Measurements from ENCODE around the gene RPH3AL.
A peak's percentile ranks its signal among the peaks of the same experiment; 100 is the strongest.
"Not testable (repeated sequence)": the region's sequence is repeated elsewhere in the genome, so short reads cannot be mapped to it uniquely, and the experiment has no call there.

The RPH3AL gene

DNA sequence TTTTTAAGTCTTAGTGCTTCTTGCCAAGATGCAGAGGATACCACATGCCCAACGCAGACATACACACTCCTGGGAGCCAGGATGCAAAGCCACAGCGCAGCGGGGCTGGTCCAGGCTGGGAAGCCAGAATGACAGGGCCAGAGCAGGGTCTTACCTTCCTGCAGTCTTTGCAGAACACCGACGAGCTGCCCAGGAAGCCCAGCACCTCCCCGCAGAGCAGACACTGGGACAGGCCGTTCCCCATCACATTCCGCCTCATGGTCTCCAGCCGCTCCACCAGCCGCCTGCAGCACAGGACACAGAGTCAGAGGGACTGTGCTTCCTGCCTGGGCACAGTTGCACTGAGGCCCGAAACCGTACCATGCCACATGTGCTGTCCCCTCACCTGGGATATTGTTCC lies 33.3 kb downstream of the RPH3AL start:
- no peak for DNase-seq

DNA sequence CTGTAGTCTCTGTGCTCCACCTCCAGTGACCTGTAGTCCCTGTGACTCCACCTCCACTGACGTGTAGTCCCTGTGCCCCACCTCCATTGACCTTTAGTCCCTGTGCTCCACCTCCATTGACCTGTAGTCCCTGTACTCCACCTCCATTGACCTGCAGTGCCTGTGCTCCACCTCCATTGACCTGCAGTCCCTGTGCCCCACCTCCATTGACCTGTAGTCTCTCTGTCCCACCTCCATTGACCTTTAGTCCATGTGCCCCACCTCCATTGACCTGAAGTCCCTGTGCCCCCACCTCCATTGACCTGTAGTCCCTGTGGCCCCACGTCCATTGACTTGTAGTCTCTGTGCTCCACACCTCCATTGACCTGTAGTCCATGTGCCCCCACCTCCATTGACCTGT lies 35.5 kb downstream of the RPH3AL start:
- DNase-seq, result not testable (repeated sequence)

DNA sequence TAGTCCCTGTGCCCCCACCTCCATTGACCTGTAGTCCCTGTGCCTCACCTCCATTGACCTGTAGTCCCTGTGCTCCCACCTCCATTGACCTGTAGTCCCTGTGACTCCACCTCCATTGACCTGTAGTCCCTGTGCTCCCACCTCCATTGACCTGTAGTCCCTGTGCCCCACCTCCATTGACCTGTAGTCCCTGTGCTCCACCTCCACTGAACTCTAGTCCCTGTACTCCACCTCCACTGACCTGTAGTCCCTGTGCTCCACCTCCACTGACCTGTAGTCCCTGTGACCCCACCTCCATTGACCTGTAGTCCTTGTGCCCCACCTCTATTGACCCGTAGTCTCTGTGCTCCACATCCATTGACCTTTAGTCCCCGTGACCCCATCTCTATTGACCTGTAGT lies 37.2 kb downstream of the RPH3AL start:
- not testable (repeated sequence) for DNase-seq

DNA sequence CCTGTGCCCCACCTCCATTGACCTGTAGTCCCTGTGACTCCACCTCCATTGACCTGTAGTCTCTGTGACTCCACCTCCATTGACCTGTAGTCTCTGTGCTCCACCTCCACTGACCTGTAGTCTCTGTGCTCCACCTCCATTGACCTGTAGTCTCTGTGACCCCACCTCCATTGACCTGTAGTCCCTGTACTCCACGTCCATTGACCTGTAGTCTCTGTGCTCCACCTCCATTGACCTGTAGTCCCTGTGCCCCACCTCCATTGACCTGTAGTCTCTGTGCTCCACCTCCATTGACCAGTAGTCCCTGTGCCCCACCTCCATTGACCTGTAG lies 38.0 kb downstream of the RPH3AL start:
- not testable (repeated sequence) for DNase-seq

DNA sequence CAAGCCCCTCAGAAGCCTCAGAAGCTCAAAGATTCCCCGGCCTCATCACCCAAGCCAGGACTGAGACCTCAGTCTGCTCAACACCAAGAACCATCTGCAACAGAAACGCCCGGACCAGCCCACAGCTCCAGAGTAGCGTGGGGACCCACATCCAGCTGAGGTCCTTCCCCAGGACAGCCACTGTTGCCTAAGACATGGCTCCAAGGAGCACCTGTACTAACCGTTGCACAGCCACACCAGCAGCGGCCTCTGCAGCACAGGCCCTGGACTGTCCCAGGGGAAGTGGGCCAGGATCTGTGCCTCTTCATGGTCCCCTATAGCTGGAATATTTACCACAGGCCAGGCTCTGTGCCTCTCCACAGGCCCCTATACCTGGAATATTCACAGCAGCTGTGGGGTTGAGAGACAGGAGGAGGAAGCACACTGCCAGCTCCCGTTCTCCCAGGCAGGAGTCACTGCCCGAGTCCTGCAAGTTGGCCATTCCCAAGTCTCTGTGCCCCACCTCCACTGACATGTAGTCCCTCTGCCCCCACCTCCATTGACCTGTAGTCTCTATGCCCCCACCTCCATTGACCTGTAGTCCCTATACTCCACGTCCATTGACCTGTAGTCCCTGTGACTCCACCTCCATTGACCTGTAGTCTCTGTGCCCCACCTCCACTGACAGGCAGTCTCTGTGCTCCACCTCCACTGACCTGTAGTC lies 38.5 kb downstream of the RPH3AL start:
- DNase-seq, result no peak

DNA sequence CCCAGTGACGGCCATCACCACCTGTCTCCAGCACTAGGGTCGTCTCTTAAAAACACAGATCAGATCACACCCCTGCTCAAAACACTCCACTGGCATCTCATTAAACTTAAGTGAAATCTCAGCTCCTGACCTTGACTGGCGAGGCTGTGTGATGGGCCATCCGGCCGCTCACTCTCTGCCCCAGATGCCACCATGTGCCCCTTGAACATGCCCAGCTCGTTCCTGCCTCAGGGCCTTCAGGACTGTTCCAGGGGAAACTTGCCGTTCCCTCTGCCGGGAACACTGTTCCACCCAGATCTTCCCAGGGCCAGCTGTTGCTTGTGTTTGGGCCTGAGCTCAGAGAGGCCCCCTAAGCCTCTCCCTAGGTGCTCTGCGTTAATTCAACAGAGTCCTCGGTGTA lies 39.4 kb downstream of the RPH3AL start:
- no peak for DNase-seq

DNA sequence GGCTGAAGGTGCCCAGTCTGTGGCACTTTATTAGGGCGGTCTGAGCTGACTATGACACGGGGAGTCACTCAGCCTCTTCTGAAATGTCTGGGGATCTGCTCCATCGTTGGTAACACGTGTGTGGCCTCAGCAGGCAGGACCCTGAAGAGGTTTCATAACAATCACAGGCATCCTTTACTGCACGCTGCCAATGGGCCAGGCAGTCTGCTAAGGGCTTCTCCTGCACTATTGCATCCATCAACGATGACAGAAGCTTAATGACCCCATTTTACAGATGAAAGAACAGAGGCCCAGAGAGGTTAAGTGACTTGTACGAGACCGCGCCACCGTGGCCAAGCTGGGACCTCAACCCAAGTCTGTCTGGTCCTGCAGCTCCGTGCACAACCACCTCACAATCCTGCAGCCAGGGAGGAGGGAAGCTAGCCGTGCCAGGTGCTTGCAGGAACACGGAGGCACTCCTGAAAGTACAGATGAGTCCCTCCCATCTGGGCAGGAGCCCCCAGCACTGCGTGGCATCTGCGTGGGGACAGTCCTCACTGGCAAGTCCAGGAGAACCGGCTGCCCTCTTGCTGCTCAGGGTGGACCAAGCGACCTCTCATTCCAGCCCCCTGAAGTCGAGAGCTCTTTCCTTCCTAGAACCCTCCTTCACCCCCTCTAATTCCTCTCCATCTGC lies 40.0 kb downstream of the RPH3AL start:
- no peak for DNase-seq

DNA sequence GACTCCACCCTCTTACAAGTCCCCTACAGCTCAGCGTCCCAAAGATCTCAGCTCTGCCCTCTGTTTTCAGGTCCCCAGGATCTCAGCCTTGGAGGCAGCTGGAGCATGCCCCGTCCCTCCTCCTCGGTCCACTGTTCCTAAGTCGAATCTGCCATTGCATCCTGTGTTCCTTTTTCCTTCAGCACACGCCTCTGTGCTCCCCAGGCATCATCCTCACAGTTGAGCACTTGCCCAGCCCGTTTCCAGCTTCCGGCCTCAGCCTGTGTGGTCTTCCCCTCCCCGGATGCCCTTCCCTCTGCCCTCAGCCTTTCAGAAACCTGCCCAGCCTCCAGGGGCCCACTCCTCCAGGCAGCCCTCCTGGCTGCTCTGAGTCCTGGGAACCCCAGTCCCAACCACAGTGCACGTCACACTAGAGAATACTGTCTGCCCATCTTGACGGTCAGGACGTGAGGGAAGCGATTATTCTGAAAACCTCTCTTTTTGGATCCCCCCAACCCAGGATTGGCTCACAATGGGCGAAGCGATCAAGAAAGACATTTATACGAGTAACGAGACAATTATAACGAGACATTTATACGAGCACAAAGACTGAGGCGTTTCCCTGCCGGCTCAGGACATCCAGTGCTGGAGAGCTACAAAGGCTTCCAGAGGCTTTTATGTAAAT lies 41.4 kb downstream of the RPH3AL start:
- DNase-seq, result no peak

DNA sequence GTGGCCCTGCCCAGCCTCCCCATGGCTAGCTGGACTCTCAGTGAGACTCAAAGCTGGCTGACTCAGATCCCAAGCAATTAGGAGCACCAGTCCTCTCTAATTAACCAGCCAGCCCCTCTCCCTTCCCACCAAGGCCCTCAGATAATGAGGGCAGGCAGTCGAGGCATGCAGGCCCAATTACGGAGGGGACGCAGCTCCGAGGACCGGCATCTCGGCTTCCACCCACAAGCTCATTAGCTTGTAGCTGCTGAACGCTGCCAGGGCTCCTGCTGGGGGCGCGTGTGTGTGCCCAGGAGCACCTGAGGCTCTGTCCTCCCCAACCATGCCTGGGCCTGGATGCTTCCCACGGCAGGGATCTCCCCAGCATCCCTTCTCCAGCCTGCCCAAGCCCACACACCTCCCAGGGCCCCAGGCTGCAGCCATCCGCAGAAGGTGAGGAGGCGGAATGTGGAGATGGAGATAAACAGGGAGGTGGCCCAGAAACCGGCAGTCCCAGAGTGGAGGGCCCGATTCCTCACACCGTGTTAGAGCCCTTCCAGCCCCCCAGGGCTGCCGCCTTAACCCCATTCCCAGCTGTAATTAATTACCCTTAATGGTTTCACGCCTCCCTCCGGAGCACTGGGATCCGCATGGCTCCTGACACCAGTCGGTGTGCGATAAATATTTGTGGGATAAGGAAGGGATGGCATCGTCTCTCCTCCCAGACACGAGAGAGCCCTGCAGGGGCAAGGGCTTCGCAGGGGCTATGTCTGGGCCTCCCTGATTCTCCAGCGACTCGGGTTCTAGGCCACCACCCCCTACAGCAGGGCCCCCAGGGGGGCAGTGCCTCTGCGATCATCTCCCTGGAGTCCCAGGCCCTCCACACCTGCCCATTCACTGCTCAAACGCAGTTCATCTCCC lies 42.2 kb downstream of the RPH3AL start:
- no peak for DNase-seq

DNA sequence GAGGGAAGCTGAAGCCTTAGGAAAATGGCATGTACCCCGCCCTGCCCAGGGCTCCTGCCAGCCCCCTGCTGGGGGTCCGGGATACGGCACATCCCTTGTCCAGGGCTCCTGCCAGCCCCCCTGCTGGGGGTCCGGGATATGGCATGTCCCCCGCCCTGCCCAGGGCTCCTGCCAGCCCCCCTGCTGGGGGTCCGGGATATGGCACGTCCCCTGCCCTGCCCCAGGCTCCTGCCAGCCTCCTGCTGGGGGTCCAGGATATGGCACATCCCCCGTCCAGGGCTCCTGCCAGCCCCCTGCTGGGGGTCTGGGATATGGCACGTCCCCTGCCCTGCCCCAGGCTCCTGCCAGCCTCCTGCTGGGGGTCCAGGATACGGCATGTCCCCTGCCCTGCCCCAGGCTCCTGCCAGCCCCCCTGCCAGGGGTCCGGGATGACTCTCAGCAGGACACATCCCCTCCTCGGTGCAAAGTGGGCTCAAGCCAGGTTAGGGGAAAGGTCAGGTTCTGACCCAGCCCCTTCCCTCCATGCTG lies 43.2 kb downstream of the RPH3AL start:
- no peak for DNase-seq

DNA sequence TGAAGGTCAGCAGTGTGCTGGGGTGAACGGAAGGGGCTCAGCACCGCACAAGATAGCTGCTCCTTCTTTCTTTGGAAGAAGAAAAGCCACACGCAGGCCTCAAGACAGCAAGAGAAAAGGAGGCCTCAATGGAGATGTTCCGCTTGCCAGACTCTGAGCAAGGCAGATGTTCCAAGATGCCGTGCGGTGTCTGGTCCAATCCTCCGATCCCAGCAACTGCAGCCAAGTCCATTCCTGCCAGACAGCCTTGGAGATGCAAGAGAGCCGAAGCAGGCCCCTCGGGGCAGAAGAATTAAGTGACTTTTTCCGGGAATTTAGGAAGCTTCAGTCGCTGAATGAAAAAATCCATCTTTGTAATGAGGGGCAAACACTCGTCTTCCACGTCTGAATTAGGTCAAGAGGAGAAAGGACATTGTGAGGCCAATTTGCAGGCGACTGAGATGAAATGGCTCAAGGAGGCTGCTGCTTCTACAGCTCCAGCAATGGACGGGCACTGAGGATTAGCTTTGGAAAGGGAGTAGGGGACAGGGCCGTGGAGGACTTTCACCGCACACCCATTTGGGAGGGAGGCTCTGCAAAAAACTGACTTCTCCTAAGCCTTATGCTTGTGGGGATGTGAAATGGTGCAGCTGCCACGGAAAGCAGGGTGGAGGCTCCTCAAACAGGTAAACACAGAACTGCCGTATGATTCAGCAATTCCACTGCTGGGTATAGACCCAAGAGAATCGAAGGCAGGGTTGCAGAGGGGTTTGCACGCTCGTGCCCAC lies 44.7 kb downstream of the RPH3AL start:
- DNase-seq, result no peak

DNA sequence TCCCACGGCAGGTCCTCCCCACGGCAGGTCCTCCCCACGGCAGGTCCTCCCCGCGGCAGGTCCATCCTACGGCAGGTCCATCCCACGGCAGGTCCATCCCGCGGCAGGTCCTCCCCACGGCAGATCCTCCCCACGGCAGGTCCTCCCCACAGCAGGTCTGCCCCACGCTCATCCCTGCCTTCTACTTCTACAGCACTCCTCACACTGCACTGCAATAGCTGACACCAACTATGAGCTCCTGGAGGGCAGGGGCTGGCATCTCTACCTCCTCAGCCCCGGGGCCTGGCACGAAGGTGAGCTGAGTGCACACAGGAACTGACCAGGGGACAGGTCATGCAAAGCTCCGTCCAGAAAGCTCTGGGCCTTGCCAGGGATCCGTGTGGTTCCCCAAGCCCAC lies 45.3 kb downstream of the RPH3AL start:
- no peak for DNase-seq

DNA sequence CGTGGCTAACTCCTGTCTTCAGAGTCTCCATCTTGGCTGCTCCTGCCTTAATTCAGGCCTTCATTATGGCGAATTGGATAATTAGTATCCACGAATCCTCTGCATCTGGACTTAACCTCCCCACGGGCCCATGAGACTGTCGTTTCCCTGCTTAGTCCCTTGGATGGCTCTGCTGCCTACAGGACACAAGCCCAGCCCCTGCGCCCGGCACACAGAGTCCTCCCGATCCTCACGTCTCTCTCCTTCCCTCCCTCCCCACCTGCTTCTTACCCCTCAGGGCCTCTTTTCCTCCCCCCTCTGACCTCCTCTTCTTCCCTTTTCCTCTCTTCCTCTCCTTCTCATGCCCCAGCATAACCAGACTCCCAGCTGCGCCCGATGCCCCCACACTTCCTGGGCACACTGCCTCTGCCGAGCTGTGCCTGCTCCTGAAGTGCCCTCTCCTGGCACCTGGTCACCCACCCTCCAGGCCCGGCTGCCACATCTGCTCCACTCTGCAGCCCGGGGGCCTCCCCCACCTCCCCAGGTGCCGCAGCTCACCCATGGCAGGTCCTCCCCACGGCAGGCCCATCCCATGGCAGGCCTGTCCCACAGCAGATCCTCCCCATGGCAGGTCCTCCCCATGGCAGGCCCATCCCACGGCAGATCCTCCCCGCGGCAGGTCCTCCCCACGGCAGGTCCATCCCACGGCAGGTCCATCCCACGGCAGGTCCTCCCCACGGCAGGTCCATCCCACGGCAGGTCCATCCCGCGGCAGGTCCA lies 45.9 kb downstream of the RPH3AL start:
- no peak for DNase-seq

DNA sequence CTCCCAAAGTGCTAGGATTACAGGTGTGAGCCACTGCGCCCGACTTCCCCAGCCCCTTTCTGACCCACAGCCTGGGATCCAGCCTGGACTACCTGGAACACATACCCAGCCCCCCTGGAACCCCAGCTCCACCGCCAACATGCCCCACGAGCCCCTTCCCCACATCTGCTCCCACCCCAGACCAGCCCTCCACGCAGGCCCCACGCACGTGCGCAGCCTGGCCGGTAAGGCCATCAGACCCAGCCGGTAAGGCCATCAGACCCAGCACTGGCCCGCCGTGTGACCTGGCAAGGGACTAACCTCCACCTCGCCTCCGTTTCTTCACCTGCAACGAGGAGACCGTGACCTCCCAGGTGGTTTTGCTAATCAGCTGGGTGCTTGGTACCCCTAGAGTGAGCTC lies 46.5 kb downstream of the RPH3AL start:
- DNase-seq, result no peak

DNA sequence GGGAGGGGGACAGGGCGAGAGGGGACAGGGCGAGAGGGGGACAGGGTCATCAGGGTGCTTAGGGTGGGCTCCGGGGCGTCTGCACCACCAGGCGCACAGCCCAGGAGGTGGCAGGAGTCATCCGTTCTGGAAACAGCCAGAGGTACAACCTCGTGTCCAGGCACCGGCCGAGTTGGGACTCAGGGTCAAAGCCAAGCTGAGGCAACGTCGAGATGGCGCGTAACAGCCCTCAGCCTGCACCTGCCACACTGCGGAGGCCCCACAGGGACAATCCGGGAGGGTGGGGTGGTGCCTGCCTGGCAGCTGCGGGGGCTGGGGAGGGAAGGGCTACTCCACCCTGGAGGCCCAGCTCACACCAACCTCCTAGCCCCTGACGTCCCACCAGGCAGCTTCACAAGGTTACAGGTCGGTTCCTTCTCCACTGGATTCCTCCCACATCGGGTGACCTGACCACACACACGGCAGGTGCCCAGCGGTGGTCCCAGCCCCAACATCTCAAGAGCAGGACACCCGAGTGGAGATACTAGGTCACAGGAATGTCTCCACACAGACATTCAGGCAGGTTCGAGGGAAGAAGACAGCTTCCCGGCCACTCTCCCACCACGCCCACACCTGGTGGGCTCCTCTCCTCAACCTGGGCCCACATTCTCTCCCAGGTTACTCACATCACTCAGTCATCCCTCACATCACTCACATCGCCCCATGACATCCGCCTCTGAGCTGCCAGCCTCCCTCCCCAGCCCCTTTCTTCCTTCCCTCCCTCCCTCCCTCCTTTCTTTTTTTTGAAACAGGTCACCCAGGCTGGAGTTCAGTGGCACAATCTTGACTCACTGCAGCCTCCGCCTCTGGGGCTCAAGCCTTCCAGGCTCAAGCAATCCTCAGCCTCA lies 47.3 kb downstream of the RPH3AL start:
- DNase-seq, result no peak

DNA sequence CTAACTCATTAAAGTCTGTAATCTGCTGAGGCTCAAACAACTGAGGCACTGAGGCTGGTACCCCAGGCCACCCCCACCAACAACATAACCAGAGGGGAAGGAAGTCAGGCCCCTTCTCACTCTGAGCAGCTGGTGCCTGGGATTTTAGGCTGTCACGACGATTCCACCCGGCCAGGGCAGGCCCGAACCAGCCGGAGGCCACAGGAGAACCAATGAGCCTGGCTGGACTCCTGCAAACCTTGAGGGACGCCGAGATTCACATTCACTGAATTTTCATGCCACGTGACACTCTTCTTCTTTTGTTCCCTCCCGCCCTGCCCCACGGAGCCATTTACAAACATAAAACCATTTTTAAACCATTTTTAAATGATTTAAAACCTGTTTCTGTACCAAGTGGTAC lies 48.1 kb downstream of the RPH3AL start:
- peak; percentile 76 for DNase-seq

DNA sequence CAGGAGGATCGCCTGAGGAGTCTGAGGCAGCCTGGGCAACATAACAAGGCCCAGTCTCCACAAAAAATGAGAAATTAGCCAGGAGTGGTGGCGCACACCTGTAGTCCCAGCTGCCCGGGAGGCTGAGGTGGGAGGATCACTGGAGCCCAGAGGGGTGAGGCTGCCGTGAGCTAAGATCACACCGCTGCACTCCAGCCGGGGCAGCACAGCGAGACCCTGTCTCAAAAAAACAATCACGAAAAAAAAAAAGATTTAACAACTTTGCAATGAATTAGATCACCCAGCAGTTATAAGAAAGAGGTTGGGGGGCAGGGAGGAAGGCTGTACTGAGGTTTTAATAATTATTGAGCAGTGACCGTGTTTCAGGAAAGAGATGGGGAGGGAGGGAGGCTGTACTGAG lies 49.4 kb downstream of the RPH3AL start:
- no peak for DNase-seq

DNA sequence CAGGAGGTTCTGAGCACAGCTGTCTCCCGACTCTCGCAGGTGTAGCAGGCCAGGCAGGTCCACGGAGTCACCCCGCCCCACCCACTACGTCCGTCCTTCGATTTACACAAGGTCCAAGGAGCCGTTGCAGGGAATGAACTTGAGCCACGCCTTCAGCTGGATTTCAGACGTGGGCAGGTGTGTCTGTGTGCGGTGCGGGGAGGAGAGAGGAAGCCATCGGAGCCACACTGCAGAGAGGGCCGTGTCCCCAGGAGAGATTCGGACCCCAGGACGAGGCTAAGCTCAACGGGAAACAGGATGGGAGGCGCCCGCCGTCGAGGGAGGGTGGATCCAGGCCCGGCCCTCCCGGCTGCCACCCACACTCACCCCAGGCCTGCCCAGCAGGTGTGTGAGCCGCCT lies 50.3 kb downstream of the RPH3AL start:
- no peak for DNase-seq

DNA sequence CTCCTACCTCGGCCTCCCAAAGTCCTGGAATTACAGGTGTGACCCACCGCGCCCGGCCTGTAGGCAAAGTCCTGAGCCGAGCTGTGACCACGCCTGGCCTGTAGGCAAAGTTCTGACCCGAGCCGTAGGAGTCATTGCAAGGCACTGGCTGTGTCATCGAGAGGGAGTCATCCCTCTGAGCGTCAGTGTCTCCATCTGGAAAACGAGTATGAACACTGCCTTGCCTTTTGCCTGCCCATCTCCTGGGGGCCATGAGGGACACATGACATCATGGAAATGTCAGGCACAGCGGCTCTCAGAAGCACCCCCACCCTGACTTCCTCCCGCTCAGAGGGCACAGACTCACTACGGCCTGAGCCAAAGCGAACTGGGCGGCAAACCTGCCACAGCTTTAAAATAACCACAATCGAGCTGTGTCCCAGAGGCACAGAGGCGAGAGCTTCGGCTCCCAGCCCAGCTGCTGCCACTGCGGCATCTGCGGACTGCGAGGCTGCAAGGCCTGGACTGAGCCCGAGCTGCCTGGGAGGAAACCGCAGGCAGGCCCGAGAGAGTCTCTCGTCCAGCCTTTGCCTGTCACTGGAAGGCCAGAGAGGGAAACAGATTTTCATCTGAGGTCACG lies 50.8 kb downstream of the RPH3AL start:
- DNase-seq, result no peak

DNA sequence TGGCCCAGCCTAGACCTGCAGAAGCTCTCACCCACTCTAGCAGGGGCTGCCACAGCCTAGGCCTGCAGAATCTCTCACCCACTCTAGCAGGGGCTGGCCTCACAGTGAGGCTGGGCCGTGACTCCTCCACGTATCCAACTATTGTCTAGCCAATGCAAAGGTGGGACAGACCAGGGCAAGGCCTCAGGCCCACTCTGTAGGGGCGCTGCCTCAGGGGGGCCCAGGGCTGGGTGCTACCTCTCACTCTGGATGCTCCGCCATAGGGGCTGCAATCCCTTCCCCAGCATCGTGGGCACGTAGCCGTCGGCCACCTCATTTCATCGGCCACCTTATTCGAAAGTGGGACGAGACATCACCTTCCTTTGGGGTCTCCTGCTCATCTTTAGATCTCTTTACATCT lies 51.7 kb downstream of the RPH3AL start:
- no peak for DNase-seq

Measured in right kidney (tissue), 1 donor.